ENCODE data around the gene PYROXD2. TPM values are rescaled to one million over a fixed set of nuclear protein-coding genes. Genes with fewer than 3 reads are reported as not detected.

The PYROXD2 gene
- total RNA-seq, 2 donors from 2014 or later = 5.9 to 9.4 TPM

DNA sequence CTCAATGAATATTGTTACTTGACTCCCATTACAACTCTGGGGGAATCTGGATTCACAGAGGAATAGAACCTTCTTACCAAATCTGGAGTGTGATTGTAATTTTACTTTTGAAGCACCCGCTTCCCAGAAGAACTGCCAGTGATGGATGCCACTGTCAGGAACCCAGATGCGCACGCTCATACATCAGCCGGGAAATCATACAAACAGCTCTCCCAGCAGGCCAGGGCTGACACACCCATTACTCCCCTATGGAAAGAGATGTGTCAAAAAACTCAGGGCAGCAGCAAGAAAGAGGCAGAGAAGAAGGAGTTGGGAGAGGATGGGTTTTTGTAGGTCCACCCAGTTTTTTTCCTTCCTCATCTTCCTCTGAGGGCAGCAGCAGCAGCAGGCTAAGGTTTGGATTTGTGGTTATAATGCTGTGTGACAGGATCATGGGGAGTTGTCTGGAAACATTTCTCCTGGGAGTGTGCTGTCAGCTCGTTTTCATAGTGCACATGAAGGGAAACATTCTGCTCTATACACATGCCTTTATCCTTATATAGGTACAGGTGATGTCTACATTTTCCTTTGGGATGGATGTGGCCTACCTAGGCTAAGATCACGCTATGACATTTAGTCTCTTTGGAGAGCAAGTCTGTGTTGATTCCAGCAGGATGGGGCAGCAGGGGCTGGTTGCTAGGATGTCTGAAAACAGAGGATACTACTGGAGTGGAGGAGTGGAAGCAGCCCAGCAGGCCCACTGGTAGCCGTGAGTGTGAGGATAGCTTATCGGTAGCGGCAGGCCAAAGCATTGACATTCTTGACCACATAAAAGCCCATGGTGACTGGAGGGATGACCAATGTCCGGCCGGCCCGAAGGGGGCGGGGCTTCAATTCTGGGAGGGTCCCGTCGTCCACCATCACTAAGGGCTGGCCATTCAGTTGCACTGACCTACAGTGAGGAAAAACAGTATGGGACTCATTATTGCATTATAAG lies 44.1 kb upstream of the PYROXD2 start:
- Histone ChIP-seq H3K27me3 (no peaks in the 10 kb centered on the region), H3K9ac (ENCODE audit: low read depth in 2 of 2, low read length in 2 of 2) (no peak overlapping the region), H3K27ac (no peak overlapping the region), H3K9me3 (no peaks in the 10 kb centered on the region), H3K4me3 (no peak overlapping the region), H3K36me3 (no peaks in the 10 kb centered on the region), H3K4me1 (no peaks in the 10 kb centered on the region)
- DNase-seq = no peak
- intact Hi-C loops (cut with DNase I) = no loop called here
- TF ChIP-seq, protein P1, sequence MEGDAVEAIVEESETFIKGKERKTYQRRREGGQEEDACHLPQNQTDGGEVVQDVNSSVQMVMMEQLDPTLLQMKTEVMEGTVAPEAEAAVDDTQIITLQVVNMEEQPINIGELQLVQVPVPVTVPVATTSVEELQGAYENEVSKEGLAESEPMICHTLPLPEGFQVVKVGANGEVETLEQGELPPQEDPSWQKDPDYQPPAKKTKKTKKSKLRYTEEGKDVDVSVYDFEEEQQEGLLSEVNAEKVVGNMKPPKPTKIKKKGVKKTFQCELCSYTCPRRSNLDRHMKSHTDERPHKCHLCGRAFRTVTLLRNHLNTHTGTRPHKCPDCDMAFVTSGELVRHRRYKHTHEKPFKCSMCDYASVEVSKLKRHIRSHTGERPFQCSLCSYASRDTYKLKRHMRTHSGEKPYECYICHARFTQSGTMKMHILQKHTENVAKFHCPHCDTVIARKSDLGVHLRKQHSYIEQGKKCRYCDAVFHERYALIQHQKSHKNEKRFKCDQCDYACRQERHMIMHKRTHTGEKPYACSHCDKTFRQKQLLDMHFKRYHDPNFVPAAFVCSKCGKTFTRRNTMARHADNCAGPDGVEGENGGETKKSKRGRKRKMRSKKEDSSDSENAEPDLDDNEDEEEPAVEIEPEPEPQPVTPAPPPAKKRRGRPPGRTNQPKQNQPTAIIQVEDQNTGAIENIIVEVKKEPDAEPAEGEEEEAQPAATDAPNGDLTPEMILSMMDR (IDR thresholded peaks at IDR 0.05) = no peak

DNA sequence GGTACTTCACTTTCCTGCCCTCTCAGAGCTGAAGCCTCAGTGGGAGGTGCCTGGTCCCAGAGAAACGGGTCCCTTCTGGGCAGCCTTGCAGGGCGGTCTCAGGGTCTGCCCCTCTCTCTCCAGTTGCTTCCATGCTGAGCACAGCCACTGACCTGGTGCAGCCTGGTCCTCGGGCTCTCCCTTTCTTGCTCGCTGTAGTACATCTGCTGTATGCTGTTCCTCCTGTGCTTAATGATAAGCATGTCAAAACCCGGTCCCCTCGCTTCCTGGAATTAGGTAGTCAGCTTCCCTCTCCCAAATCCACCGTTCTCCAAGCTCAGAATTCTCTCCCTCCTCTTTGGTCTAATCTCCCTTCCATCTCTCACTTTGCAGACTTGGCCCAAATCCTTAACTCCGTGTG lies 42.7 kb upstream of the PYROXD2 start:
- no peak overlapping the region for H3K9ac ChIP-seq (ENCODE audit: low read depth in 2 of 2, low read length in 2 of 2)
- no peaks in the 10 kb centered on the region for H3K4me1 ChIP-seq
- no peaks in the 10 kb centered on the region for H3K27me3 ChIP-seq
- DNase-seq = no peak
- H3K9me3 ChIP-seq = no peaks in the 10 kb centered on the region
- no peaks in the 10 kb centered on the region for H3K36me3 ChIP-seq
- no peak overlapping the region for H3K4me3 ChIP-seq
- H3K27ac ChIP-seq = no peak overlapping the region
- intact Hi-C loops (cut with DNase I) = no loop called here
- TF ChIP-seq, protein P1 (IDR thresholded peaks at IDR 0.05) = no peak

DNA sequence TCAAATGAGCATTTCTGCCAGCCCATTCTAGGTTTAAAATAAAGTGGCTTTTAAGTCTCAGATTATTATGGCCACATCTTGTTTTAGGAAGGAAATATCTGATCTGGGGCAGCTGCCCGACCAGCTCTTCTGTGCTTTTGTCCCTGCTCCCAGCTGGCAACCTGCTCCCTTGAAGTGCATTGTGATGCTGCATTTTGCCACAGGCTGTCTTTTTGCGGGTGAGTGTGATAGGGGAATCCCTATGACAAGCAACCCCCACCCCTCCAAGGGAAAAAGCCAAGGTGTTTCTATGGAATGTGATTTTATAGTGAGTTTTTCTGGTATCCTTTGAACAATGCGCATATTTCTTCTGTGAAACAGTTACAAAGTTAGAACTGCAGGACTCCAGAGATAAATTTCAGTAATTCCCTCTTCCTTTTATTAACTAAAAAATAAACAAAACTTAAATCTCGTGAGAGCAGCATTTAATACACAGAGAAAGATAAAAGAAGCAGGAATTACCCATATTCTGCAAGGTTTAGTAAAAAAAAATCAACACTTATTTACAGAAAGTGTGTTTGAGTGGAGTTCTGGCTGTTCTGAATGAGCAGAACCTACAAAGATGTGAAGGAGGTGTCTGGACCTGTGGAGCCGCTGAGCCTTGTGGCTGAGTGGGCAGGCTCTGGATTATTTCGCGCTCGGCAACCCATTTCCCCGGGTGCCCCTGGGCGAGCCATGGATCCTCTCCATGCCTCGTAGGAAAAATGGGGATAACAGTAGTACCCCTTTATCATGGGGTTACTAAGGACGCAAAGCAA lies 41.9 kb upstream of the PYROXD2 start:
- TF ChIP-seq, protein P1 (IDR thresholded peaks at IDR 0.05) = no peak
- H3K4me1 ChIP-seq = no peaks in the 10 kb centered on the region
- intact Hi-C loops (cut with DNase I) = no loop called here
- no peak overlapping the region for H3K4me3 ChIP-seq
- H3K9ac ChIP-seq (ENCODE audit: low read depth in 2 of 2, low read length in 2 of 2) = no peak overlapping the region
- no peak overlapping the region for H3K27ac ChIP-seq
- no peaks in the 10 kb centered on the region for H3K36me3 ChIP-seq
- DNase-seq = no peak
- no peaks in the 10 kb centered on the region for H3K9me3 ChIP-seq
- H3K27me3 ChIP-seq = no peaks in the 10 kb centered on the region

DNA sequence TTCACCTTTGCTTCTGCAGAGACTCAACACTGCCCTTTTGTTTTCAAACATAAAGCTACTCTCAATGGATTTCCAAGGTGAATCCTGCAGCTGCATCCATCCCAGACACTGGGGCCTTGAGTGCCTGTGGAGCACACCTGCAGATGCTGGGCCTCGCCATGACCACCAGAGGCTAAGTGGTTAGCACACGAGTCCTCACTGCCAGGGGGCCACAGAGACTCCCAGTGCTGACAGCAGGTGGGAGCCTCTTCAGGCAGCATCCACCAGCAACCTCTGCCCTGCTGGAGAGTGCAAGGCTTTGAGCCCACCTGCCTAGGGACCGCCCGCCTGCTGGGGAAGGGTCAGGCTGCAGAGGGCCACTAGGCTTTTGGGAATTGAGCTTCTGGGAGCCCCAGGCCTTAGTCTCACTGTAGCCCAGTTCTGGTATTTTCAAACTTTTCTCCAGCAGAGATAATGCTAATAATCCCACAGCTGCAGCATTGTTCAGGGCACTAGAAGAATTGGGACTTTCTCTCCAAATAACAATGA lies 41.1 kb upstream of the PYROXD2 start:
- no peaks in the 10 kb centered on the region for H3K36me3 ChIP-seq
- intact Hi-C loops (cut with DNase I) = no loop called here
- H3K27ac ChIP-seq = no peak overlapping the region
- H3K4me1 ChIP-seq = no peaks in the 10 kb centered on the region
- H3K27me3 ChIP-seq = no peaks in the 10 kb centered on the region
- no peak for DNase-seq
- H3K9ac ChIP-seq (ENCODE audit: low read depth in 2 of 2, low read length in 2 of 2) = no peak overlapping the region
- TF ChIP-seq, protein P1 (IDR thresholded peaks at IDR 0.05) = no peak
- no peaks in the 10 kb centered on the region for H3K9me3 ChIP-seq
- no peak overlapping the region for H3K4me3 ChIP-seq

DNA sequence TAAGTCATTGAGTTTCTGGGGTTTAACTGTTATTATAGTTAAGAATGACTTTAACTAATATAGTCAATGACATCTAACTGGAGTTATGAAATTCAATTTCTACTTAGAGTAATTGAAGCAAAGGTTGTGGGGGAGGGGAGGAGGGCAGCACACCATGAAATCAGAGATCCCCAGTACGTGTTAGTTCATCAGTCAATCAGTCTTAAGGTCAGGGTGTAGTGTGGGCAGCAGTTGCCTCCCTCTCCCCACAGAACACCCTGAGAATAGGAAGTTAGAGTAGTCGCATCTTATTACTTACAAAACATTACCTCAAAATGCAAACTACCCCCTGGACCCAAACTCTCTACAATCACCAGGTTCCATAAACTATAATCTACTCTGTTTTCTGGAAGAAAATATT lies 38.7 kb upstream of the PYROXD2 start:
- no peak for DNase-seq
- H3K27ac ChIP-seq = no peak overlapping the region
- H3K4me3 ChIP-seq = no peak overlapping the region
- H3K4me1 ChIP-seq = no peaks in the 10 kb centered on the region
- no peaks in the 10 kb centered on the region for H3K36me3 ChIP-seq
- H3K9ac ChIP-seq (ENCODE audit: low read depth in 2 of 2, low read length in 2 of 2) = no peak overlapping the region
- H3K9me3 ChIP-seq = no peaks in the 10 kb centered on the region
- intact Hi-C loops (cut with DNase I) = no loop called here
- no peaks in the 10 kb centered on the region for H3K27me3 ChIP-seq
- TF ChIP-seq, protein P1 (IDR thresholded peaks at IDR 0.05) = no peak

Data from colonic mucosa (tissue), 4 donors.